SW480 (cell line): Measurements from ENCODE around the gene HDAC1.
"Not testable (repeated sequence)": the region's sequence is repeated elsewhere in the genome, so short reads cannot be mapped to it uniquely, and the experiment has no call there.

Source experiments
- DNase-seq: peaks from one replicate; pipeline ENCODE4 v3.0.0-alpha.2; 2016; ENCODE audit warnings: low spot score

HDAC1 gene

DNA sequence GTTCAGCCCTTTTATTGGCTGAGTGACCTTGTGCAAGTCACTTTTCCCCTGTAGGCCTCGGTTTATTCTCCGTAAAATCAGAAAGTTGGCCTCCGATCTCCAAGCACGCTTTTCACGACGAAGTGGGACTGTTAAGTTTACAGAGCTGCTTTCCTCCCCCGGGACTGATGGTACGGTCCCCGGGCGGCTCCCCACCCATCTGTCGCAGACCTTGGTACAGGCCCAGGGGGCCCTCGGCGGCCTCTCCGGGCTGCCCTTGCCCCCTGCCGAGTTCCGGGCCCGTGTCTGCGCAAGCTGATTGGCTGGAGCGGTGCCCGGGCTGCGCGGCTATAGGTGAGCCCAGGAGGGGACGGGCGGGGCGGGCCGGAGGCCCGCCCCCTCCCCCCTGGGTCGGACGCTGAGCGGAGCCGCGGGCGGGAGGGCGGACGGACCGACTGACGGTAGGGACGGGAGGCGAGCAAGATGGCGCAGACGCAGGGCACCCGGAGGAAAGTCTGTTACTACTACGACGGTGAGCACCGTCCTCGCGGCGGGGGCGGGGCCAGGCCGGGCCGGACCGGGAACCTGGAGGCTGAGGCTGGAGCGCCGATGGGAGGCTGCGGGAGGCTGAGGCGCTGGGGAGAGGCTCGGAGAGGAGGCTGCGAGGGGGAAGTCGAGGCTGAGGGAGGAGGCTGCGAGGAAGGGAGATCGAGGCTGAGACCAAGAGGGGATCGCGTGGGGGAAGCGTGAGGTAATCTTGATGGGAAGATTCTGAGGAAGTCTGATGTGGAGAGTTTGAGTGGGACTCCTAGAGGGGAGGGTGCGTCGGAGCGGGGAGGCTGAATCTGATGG lies at the start of gene HDAC1:
TSS of gene HDAC1 (plus strand) at position 376 of the 831 bp plus-strand sequence. CDS start at position 463, 87 bp downstream.
- DNase-seq, result peak; percentile 95

DNA sequence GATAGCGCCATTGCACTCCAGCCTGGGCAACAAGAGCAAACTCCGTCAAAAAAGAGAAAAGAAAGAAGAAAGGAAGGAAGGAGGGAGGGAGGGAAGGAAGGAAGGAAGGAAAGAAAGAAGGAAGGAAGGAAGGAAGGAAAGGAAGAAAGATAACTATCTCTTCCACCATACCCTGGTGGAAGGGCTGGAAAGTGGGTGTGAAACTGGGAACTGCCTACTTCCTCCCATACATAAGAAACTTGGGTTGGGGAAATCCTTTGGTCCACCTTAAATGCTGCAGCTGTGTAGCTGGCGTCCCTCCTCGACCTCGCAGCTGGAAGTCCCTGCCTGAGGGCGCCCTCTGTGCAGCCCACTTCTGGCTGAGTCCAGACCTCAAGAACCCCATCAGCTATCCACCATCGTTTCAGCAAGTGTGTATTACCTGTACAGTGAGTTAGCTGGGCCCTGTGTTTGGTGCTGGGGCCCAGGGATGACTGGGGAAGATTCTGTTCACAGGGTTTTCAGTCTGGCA lies 49.5 kb upstream of the HDAC1 start:
- DNase-seq, result peak; percentile 22

DNA sequence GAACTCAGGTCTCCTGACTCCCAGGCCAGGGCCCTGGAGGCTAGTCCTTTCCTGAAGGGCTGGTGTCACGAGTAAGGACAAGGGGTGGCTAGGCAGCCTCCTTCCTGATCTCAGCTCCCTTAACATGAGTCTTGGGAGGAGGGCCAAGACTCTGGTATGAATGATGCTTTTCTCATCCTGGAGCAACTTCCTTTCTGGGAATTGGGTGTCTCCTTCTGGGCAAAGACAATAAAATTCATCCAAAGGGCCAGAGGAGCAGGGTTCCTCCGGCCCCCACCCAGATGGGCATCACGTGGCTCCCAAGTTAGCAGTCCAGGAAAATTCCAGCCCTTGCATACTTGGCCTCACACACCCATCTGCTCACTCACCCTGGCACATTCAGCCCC lies 45.0 kb upstream of the HDAC1 start, which contains the start of gene FAM167B:
TSS of gene FAM167B (plus strand) at position 335 of the 386 bp plus-strand sequence. CDS start 200 bp downstream, outside the sequence.
- DNase-seq, result no peak

DNA sequence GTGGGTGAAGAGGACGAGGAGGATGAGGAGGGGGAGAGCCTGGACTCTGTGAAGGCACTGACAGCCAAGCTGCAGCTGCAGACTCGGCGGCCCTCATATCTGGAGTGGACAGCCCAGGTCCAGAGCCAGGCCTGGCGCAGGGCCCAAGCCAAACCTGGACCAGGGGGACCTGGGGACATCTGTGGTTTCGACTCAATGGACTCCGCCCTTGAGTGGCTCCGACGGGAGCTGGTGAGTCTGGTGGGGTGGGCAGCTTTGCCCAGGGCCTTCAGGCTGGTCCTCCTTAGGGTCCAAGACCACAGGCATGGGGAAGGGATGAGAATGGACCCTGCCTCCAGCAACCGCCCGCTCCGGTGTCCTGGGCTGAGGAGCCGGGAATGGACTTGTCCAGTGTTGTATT lies 44.4 kb upstream of the HDAC1 start:
- DNase-seq, result no peak

DNA sequence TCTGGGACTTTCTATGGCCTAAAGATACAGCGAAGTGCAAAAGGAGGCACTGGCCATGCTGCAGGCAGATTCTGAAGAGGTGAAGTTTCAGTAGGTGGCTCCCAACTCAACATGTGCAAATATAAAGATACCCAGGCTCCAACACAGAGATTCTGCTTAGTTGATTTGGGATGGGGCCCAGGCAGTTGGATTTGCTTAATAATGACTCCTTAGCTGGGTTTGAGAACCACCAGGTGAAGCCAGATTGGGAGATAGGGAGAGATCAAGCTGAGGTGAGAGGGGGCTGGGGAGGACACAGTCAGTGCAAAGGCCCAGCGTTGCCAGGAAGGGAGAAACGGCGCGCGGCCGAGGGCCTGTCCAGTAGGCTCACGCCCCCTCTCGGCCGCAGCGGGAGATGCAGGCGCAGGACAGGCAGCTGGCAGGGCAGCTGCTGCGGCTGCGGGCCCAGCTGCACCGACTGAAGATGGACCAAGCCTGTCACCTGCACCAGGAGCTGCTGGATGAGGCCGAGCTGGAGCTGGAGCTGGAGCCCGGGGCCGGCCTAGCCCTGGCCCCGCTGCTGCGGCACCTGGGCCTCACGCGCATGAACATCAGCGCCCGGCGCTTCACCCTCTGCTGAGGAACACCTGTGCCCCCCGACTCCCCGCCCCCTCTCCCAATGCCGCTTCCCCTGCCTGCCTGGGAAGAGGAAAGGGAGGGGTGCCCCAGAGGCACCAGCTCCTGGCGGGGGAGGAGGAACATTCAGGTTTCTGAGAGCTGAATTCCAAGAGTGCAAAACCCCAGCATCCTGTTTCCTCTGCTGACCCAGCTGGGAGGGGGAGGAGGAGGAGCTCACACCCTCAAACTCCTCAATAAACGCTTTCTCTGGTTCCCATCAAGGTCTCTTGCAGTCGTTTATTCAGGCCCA lies 43.6 kb upstream of the HDAC1 start:
- peak; percentile 62 for DNase-seq

DNA sequence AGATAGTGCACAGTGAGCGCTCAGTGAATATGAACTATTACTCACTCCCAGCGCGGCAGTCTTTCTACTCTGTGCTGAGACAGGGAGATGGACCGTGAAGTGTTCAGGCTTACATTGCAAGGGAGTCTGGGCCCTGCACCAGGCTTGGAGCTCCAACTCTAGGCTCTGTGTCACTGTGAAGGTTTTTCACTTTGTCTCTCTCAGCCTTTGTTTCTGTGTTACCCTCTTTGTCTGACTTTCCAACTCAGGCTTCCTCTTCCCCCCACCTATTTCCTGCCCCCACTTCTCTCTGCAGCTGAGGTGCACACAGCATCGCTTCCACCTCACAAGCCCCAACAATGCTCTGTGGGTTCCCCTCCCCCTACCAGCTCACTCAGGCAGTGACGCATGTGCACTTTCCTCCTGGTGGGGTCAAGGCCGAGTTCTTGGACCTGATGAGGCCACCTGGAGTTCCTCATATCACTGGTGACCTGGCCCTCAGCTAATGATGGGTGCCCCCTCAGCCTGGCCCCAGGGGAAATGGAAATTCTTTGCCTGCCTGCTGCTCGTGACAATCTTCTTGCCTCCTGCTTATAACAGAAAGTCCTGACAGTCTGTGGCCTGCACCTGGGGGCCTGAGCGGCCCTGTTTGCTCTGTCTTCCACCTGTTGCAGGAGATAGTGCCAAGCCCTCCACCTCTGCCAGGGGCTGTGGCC lies 41.9 kb upstream of the HDAC1 start:
- DNase-seq, result no peak

DNA sequence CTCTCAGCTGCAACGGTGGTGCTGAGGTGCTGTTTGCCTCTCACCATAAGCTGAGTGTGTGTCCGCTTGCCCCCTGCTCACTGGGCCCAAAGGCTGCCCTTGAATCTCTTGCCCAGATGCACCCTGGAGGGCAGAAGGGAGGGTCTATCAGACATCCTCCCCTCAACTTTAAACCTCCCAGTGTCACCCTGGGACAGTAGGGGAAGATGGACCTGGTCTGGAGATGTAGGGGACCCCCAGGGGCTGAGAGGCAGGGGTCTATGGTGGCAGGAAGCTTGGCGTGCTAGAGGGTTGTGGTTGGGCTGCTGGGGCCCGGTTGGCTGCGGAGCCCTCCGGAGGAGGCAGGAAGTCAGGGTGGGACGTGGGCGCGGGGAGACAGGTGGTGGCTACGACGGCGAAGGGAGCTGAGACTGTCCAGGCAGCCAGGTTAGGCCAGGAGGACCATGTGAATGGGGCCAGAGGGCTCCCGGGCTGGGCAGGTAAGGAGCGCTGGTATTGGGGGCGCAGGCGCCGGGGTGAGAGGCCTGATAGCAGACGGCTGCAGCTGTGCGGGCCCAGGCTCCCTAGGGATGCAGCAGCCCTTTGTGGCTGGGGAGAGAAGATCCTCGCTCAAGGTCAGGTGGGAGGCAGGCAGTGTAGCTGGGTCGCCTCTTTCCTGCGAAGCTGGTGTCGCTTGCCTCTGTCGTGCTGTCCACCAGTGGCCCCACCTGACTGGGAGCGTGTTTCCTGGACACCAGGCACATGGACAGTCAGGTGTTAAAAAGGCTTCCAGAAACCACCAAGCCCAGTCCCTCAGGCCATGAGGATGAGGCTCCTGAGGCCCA lies 40.8 kb upstream of the HDAC1 start, which contains the start of gene LCK:
TSS of gene LCK (plus strand) at position 373 of the 824 bp plus-strand sequence. CDS start 23,065 bp downstream, outside the sequence.
- DNase-seq, result no peak

DNA sequence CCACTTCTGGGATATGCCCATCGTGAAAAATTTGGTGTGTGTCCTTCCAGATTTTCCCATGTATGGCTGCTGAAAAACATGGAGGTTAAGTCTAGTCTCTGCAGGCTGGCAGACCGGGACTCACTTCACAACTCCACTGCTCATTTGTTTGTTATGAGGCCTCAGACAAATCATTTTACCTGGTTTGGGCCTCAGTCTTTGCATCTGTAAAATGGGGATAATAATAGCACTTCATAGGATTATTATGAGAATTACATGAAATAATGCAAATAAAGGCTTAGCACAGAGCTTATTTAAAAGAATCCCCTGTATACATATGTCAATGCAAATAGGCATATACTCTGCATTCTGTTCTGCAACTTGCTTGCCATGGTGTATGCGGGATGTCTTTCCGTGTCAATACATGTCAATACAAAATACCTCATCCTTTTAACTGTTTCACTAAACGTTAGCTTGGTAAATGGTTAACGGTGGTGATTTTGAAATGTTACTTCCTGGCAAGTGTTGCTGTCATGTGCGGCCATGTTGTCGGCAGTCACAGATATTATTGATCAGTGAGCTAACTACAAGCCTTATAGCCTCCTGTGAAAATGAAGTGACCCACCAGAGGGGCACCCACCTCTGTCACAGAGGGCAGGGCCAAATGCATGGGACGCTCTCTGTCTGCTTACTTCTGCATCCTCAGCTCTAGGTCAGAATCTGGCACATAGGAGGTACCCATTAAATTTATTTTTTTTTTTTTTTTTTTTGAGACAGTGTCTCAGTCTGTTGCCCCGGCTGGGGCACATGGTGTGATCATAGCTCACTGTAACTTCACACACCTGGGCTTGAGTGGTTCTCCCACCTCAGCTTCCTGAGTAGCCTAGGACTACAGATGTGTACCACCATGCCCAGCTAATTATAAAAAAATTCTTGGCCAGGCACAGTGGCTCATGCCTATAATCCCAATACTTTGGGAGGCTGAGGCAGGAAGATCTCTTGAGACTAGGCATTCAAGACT lies 36.5 kb upstream of the HDAC1 start:
- DNase-seq, result no peak

DNA sequence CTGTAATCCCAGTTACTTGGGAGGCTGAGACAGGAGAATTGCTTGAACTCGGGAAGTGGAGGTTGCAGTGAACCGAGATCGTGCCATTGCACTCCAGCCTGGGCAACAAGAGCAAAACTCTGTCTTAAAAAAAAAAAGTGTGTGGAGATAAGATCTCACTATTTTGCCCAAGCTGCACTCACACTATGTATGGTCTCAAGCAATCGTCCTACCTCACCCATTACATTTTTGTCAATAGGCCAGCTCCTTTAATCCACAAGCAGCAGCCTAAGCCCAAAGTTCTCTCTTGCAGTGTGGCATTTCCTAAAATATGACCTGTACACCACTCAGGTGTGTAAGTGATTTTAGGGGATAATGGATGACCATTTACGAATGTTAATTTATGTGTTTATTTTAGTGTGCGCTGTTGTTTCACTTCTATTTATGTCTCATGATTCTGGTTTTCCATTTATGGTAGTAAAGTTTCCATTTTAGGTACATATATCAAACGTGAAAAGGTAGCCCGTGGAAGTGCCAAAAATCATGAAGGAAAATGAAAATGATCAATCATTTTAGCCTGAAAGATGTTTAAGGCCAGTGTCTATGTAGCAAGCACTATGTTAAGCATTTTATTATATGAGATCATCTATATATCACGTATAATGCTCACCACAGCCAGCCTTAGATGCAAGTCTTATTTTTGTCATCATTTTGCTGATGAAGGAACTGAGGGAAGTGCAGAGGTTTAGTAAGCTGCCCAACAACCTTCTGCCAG lies 35.2 kb upstream of the HDAC1 start:
- no peak for DNase-seq

DNA sequence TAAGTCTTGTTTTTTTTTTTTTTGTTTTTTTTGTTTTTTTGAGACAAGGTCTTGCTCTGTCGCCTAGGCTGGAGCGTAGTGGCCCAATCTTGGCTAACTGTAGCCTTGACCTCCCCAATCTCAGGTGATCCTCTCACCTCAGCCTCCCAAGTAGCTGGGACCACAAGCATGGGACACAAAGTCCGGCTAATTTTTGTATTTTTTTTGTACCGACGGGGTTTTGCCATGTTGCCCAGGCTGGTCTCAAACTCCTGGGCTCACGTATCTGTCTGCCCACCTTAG lies 34.7 kb upstream of the HDAC1 start:
- DNase-seq, result no peak

DNA sequence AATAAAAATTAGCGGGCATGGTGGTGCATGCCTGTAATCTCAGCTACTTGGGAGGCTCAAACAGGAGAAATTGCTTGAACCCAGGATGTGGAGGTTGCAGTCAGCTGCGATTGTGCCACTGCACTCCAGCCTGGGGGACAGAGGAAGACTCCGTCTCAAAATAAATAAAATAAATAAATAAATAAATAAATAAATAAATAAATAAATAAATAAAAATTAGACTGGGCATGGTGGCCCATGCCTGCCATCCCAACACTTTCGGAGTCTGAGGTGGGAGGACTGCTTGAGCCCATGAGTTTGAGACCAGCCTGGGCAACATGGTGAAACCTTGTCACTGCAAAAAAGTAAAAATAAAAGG lies 28.7 kb upstream of the HDAC1 start:
- DNase-seq, result not testable (repeated sequence)

DNA sequence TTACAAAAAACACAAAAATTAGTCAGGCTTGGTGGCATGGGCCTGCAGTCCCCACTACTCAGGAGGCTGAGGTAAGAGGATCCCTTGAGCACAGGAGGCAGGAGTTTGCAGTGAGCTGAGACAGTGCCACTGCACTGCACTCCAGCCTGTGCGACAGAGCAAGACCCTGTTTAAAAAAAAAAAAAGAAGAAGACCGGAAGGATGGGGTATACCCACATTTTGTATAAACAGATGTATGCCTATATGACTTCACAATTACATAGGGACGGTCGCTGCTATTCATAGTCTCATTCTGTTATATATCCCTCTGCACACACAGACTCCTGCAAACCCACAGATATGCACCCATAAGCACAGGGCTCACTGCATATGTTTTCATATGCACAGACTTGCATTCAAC lies 28.1 kb upstream of the HDAC1 start:
- DNase-seq, result no peak

DNA sequence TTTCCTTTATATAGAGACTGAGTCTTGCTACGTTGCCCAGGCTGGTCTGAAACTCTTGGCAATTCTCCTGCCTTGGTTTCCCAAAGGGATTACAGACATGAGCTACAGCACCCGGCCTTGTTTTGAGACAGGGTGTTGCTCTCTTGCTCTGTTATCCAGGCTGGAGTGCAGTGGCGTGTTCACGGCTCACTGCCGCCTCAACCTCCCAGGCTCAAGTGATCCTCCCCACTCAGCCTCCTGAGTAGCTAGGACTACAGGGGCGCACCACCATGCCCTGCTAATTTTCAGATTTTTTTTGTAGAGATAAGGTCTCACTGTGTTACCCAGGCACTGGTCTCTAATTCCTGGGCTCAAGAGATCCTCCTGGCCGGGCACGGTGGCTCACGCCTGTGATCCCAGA lies 26.0 kb upstream of the HDAC1 start:
- DNase-seq, result no peak

DNA sequence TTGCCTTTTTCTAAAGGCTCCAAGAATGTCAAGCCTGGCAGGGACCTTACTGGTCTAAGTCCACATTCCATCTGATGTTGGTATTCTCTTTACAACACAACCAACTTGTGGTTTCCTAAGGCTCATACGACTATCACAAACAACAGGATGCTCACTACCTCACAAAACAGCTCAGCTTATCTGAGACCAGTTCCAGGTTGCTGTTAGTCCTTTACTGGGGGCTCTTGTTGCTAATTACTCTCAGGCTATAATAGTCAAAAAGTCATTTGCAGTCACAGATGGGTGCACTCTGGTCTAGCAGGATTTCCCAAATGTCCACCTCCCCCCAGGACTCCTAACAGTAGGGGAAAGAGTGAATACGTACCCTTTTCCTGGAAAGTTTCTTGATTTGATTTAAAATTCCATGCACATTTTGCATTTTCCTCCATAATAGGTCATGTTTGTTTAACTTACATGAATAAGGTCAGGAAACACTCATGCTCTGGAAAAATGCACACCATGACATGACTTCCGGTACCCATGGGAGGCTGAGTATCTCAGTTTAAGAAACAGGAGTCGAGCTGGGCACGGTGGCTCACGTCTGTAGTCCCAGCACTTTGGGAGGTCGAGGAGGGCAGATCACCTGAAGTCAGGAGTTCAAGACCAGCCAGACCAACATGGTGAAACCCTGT lies 24.8 kb upstream of the HDAC1 start:
- DNase-seq, result no peak

DNA sequence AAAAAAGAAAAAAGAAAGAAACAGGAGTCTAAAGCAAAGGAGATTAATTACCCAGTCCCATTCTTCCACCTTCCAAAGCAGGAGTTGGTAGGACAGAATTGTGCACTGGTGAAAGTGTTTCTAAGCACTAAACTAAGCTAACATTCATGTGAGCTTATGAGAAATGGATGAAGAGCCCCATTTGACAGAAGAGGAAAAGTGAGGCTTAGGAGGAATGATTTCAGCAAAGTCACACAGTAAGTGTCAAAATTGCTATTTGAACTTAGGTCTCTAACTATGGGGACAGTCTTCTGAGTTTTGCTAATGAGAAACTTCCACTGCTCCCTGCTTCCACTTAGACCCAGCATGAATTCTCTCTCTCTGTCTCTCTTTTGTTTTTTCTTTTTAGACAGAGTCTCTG lies 22.1 kb upstream of the HDAC1 start:
- DNase-seq, result no peak

DNA sequence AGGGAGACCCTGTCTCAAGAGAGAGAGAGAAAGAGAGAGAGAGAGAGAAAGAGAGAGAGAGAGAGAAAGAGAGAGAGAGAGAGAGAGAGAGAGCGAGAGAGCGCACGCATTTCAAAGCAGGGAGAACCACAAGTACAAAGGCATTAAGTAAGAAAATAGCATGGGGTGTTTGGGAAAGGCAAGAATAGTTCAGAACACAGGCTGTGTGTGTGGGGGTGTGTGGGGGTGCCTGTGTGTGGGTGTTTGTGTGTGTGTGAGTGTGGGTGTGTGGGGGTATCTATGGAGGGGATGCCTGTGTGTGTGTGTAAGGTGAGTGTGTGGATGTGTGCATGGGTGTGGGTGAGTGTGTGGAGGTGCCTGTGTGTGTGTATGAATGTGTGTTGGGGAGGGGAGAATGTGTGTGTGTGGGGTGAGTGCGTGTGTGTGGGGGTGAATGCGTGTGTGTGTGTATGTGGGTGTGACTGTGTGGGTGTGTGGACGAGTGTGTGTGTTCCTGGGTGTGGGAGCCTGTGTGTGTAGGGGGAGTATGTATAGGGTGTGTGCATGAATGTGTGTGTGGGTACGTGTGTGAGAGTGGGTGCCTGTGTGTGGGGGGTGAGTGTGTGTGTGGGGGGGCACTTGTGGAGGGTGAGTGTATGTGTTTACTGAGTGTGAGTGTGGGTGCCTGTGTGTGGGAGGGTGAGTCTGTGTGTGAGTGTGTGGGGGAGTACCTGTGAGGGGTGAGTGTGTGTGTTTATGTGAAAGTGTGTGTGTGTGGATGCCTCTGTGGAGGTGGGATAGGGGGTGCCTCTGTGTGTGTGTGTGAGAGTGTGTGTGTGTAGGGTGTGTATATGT lies 19.1 kb upstream of the HDAC1 start:
- DNase-seq, result no peak

DNA sequence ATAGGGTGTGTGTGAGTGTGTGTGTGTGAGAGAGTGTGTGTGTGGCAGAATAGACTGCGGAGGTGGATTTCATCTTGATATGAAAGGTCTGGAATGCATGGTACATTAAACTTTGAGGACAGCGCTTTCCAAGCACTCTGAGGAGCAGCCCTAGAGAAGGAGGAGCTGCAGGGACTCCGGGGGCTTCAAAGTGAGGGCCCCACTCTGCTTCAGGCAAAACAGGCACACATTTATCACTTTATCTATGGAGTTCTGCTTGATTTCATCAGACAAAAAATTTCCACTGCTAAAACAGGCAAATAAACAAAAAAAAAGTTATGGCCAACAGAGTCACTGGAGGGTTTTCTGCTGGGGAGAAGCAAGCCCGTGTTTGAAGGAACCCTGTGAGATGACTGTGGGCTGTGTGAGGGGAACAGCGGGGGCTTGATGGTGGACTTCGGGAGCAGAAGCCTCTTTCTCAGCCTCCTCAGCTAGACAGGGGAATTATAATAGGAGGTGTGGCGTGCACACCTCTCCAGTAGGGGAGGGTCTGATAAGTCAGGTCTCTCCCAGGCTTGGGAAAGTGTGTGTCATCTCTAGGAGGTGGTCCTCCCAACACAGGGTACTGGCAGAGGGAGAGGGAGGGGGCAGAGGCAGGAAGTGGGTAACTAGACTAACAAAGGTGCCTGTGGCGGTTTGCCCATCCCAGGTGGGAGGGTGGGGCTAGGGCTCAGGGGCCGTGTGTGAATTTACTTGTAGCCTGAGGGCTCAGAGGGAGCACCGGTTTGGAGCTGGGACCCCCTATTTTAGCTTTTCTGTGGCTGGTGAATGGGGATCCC lies 18.3 kb upstream of the HDAC1 start:
- DNase-seq, result peak; percentile 97
